Measurements from ENCODE around the gene GSTA2.
"Not testable (repeated sequence)": the region's sequence is repeated elsewhere in the genome, so short reads cannot be mapped to it uniquely, and the experiment has no call there.

GSTA2 gene

GRCh38 chr6:52704781-52705502, 58.3 kb downstream of the GSTA2 start:
- not testable (repeated sequence) for H3K27ac ChIP-seq (ENCODE audit: low read depth, low read length, severe bottlenecking); H3K36me3 ChIP-seq (ENCODE audit: control insufficient read depth, insufficient read depth, low read length); H3K4me3 ChIP-seq (ENCODE audit: extremely low read depth, insufficient read depth, low read length, poor library complexity, severe bottlenecking); H3K4me1 ChIP-seq (ENCODE audit: control insufficient read depth, insufficient read depth, low read length, poor library complexity, severe bottlenecking); H3K9me3 ChIP-seq (ENCODE audit: control insufficient read depth, low read length)
- 84 to 95% methylated on average over 4 of the region's 6 CpGs for WGBS, 2 experiments (ENCODE audit: insufficient coverage in 2 of 2)

- no peak overlapping the region for H3K27ac ChIP-seq (ENCODE audit: low read depth, low read length, severe bottlenecking)
- H3K36me3 ChIP-seq (ENCODE audit: control insufficient read depth, insufficient read depth, low read length) = no peaks in the 10 kb centered on the region
- H3K4me1 ChIP-seq (ENCODE audit: control insufficient read depth, insufficient read depth, low read length, poor library complexity, severe bottlenecking) = no peaks in the 10 kb centered on the region
- H3K9me3 ChIP-seq (ENCODE audit: control insufficient read depth, low read length) = peaks cover 8% of the 10 kb centered on the region
- no peak overlapping the region for H3K4me3 ChIP-seq (ENCODE audit: extremely low read depth, insufficient read depth, low read length, poor library complexity, severe bottlenecking)
These were observed 59.2 kb downstream of the GSTA2 start for GRCh38 chr6:52704060-52704459.

Data from mesodermal cell (in vitro differentiated cells).